SKM-1 treated with dmso at 0.1 percent for 144 hours (cell line): ENCODE data around the gene BMAL1.
"Not testable (repeated sequence)": the region's sequence is repeated elsewhere in the genome, so short reads cannot be mapped to it uniquely, and the experiment has no call there.

Experiments
- DNase-seq: peaks from one replicate; lab custom pipeline; 2025; ENCODE audit not compliant: unreplicated experiment; lab: John Stamatoyannopoulos, UW

Gene BMAL1

DNA sequence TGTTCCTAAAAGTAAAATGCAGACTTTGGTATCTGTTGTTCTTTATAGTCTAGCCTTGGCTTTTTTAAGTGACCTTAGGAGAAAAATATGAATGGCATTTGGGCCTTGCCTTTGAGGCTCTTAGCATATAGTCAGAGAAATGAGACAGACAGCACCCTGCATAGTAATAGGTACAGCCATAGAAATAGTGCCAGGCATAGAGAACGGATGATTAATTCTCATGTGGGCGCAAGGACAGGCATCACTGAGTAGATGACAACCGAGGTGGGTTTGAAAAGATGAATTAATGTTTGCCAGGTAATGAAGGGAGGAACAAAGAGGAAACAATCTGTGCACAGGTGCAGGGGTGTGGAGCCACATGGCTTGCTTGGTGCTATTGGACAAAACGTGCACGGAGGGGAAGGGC, 90.5 kb downstream of the BMAL1 start:
- DNase-seq = no peak

DNA sequence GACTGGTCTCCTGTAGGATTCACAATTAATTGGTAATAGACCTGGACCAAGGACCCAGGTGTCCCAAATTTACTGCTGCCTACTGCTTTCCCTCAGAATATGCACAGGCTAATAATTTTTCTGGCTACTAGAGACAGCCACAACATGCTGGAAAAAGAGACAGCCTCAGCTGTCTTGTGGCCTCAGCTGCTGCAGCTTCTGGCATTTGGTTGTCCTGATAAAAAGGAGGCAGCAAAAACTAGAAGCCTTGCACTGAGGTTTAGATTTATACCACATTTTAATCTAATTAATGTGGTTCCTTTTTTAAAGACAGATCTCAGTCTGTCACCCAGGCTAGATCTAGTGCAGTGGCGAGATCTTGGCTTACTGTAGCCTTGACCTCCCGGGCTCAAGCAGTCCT, 95.6 kb downstream of the BMAL1 start:
- no peak for DNase-seq

DNA sequence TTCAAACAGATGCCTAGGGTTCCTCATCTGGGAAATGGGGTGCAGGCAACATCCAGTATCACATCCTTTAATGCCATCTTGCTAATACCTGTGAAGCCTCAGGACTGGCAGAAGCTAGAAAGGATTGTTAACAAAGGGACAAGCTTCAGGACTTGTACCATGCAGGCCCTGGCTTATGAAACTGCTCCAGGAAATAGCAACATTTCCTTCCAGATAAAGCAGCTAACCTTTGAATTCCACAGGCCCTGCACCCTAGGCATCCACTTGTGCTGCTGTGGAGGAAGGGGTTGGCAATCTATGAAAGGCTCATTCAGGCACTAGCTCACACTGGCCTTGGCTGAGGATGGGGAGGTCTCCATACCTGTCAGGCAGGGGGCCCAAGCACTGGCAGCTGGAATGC, 98.2 kb downstream of the BMAL1 start:
- no peak for DNase-seq

DNA sequence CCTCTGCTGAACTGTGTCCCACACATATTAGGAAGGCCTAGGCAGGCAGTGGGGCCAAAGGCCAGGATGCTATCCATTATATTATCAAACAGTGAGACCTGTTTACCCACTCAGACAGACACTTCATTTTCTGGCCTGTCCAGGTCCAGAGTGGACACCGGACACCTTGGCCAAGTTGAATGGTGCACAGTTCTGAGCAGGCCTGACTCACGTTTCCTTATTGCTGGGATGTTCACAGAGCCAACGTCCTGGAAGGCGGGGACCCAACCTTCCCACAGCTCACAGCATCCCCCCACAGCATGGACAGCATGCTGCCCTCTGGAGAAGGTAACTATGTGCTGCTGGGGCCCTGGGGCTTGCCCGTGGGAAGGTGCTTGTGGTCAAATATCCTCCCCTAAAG, 98.8 kb downstream of the BMAL1 start:
- no peak for DNase-seq

DNA sequence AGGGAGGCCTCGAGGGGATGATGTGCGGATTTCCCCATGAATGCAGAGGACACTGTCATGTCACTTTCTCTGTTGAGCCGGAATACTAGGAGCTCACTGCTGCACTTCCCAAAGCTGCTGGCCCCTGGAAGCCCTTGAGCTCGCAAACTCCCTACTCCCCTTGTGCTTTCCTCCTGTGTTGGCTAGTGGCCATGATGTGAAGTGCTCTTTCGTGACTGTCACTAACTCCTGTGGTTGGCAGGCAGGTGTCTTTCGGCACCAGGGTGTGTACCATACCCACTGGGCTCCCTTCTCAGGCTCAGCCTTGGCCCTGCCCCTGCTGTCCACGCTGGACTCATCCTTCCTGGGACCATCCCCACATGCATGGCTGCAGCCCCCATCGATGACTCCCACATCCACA, 99.2 kb downstream of the BMAL1 start:
- DNase-seq = peak; percentile 0

DNA sequence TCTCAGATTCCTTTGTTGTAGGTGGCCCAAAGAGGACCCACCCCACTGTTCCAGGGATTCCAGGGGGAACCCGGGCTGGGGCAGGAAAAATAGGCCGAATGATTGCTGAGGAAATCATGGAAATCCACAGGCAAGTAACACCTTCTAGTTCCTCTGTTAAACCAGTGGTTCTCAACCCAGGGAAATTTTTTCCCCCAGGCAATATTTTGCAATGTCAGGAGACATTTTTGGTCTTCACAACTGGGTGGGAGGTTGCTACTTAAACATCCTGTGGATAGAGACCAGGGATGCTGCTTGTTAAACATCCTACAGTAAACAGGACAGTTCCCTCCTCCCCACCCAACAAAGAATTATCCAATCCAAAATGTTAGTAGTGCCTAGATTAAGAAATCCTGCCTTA, 100.7 kb downstream of the BMAL1 start:
- DNase-seq = no peak

DNA sequence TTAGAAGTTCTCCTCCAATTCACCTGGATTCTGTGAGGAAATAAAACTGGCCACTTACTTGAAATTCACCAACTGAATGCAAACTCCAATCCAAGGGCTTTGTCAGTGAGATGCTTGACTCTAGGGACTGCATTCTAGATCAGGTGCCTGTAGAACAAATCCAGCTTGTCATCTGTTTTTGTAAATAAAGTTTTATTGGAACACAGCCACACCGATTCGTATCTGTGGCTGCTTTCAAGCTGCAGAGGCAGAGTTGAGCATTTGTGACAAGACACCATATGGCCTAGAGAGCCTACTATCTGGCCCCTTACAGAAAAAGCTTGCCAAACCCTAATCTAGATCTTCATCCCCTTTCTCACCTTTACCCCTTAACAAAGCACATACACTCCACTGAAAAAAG, 103.1 kb downstream of the BMAL1 start:
- no peak for DNase-seq

DNA sequence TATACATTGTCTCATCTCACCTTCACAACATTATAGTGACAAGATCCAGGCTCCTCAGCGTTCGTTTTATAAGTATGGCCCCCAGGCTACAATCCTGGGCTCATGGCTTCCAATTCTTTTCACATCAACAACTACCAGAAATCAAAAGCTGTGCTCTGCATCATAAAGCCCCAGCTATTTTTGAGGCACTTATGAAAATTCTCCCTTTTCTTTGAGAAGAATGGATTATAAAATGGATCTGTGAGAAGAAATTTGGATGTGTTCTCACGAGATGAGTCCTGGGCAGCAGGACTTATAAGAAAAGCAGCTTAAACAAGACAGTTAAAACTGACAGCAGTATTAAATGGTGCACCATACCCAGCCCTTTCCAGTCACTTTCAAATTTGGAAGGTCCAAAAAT, 105.2 kb downstream of the BMAL1 start:
- no peak for DNase-seq

DNA sequence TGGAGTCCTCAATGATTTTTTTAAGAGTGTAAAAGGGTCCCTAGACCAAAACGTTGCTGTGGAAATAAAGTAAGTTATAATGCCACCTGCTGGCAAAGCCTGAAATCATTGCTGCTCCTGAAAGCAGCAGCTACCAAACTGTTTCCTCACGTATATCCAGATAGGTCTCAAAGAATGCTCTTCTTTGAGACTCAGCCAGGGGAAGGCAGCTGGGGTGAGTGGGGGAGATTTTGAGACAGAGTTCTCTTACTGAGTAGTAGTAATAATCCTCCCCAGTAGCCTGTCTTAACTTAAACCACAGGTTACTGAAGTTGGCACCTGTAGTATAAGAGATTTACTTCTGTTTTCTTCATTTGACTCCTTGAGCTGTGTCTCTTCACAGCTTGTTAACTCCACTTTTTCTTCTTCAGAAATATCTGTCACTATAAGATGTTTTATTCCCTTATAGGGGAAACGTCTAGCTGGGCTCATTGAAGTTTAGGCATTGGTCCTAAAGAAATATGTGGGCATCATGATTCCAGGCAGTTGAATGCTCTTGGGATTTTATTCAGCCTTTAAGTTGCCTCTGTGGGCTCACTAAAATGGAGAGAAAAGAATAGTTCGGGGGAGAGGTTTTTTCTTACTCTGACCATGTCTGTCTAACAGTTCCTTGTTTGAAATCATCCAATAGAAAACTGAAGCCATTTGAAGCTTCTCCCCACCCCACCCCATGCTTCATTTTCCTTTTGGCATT, 107.5 kb downstream of the BMAL1 start:
- peak; percentile 21 for DNase-seq

DNA sequence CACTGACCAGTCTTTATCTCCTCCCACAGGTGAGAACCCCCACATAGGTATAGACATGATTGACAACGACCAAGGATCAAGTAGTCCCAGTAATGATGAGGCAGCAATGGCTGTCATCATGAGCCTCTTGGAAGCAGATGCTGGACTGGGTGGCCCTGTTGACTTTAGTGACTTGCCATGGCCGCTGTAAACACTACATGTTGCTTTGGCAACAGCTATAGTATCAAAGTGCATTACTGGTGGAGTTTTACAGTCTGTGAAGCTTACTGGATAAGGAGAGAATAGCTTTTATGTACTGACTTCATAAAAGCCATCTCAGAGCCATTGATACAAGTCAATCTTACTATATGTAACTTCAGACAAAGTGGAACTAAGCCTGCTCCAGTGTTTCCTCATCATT, 109.0 kb downstream of the BMAL1 start:
- no peak for DNase-seq

DNA sequence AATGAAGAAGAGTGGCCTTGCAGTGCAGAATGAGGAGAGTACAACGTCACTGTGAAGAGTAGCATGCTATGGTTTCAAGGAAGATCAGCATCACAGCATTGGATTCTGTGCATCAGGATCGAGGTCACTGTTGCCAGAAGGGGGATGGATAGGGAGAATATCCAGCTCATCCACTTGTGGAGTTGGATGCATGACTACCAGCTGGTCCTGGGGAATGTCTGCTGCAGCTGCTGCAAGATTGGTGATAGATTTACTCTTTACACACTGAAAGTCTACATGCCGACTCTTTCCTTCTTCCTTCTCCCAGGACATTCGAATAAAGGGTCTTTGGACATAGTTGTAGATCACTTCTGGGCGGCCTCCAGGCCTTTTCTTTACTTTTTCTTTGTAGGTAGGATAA, 111.2 kb downstream of the BMAL1 start:
- DNase-seq = no peak

DNA sequence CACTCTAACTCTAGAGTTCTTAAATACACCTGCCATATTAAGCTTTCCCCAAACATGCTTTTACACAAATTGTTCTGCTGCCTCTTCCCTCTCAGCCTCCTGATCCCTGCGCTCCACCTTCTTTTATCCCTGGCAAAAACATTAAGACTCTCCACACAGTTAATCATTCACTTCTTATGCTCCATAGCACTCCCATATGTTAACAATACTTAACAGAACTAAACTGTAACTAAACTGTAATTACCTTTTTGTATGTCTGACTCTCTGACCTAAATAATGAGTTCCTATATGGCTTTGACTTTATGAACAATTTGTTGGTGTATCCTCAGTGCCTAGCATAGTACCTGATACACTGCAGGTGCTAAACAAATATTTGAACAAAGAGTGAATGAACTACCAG, 113.6 kb downstream of the BMAL1 start:
- no peak for DNase-seq

DNA sequence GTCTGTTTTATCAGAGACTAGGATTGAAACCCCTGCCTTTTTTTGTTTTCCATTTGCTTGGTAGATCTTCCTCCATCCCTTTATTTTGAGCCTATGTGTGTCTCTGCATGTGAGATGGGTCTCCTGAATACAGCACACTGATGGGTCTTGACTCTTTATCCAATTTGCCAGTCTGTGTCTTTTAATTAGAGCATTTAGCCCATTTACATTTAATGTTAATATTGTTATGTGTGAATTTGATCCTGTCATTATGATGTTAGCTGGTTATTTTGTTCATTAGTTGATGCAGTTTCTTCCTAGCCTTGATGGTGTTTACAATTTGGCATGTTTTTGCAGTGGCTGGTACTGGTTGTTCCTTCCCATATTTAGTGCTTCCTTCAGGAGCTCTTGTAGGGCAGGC, 120.7 kb downstream of the BMAL1 start:
- DNase-seq = not testable (repeated sequence)

DNA sequence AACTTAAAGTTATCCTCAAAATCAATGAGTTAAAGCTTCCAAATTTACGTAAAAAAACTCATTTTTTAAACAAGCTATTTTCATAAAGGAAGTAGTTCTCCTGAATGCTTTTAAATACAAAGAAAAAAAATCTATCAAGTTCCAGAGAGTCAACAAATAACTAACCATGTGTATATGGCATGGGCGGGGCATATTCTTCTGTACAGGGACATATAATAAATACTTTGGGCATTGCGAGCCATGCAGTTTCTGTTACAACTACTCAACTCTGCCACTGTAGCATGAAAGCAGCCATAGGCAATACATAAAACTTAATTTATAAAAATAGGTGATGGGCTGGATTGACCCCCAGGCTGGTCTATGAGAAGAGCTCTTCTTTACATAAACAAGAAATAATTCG, 127.6 kb downstream of the BMAL1 start:
- DNase-seq = no peak

DNA sequence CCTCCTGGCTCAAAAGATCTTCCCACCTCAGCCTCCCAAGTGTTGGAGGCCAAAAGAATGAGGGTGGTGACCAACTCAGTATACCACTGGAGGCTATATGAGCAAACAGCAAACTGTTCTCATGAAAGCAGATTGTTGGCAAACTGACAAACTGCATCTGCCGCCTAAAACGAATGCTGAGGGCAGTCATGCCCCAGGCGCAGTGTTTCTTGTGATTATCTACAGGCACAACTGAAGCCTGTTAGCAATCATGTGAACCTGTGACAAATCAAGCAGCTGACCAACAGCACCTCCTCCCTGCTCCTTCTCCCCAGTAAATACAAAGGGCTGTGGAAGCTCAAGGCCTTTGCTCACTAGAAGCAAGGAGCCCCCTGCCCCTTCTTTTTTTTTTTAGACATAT, 137.6 kb downstream of the BMAL1 start:
- no peak for DNase-seq

DNA sequence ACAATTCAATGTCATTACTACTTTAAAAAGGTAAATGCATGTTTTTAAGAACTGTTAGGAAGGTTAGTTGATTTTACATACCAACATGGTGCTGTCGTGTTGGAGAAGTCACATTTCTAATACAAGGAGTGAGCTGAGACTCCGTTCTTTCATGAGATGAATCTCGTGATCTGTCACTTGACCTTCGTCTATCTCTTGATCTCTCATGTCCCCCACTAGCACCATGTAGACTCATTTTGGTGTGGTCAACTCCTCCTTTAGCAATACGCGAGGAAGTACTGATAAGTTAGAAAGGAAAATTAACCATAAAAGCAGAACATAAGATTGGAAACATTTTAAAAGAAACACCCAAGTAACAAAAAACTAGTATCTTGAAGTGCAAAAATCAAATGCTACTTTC, 144.0 kb downstream of the BMAL1 start:
- no peak for DNase-seq

DNA sequence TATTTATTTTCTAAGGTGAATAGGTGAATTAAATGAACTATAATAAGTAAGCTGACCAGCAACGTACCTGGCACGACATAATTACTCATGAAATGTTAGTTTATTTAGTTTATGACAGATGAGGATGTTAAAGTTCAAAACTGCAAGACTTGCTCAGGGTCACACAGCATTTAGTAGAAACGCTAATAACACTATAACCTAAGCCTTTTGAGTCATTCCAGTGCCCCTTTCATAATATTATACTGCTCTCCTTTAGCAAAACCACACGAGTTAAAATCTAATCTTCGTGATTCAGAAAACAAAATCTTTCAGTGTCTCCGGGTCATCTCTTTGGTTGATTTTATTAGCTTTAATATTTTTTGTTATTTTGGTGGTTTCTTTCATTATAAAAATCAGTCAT, 145.8 kb downstream of the BMAL1 start:
- DNase-seq = no peak

DNA sequence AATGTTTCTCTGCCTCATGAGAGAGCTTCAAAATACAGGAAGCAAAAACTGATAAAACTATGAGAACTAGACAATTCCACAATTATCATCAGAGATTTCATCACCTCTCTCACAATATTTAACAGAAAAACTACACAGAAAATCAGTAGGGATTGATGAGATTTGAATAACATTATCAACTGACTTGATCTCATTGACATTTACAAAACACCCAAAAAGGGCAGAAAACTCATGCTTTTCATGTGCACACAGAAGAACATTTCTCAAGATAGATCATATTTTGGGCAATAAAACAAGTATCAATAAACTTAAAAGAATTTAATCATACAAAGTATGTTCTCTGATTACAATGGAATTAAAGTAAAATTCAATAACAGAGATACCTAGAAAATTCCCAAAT, 149.8 kb downstream of the BMAL1 start:
- DNase-seq = no peak

DNA sequence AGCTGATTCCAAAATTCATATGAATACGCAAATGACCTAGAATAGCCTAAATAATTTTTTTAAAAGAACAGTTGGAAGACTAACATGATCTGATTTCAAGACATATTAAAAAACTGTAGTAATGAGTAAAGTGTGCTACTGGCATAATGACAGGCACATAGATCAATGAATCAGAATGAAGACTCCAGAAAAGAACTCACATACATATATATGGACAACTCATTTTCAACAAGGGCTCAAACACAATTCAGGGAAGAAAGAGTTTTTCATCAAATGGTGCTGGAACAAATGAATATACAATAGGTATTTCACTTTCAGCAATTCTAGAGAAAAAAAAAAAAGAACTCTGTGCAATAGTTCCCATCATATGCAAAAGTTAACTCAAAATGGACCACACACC, 151.7 kb downstream of the BMAL1 start:
- DNase-seq = no peak

DNA sequence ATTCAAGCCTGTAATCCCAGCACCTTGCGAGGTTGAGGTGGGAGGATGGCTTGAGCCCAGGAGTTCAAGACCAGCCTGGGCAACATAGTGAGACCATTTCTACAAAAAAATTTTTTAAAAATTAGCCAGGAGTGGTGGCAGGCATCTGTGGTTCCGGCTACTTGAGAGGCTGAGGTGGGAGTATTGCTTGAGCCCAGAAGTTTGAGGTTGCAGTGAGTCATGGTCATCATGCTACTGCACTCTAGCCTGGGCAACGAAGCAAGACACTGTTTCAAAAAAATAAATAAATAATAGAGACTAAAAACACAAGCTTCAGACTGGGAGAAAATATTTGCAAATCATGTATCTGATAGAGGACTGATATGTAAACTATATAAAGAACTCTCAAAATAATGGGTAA, 152.2 kb downstream of the BMAL1 start:
- no peak for DNase-seq

DNA sequence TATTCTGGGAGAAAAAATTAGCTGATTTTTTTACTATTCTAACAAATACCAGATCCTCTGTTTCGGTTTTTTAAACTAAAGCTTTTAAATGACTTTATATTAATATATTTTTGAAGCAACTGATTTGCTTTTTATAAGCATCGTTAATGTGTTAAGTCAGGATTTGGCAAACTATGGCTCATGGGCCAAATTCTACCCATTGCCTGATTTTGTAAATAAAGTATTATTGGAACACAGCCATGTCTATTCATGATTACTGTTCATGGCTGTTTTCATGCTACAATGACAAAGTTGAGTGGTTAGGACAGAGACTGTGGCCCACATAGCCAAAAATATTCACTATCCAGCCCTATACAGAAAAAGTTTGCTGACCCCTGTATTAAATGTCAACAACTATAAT, 155.8 kb downstream of the BMAL1 start:
- DNase-seq = no peak

DNA sequence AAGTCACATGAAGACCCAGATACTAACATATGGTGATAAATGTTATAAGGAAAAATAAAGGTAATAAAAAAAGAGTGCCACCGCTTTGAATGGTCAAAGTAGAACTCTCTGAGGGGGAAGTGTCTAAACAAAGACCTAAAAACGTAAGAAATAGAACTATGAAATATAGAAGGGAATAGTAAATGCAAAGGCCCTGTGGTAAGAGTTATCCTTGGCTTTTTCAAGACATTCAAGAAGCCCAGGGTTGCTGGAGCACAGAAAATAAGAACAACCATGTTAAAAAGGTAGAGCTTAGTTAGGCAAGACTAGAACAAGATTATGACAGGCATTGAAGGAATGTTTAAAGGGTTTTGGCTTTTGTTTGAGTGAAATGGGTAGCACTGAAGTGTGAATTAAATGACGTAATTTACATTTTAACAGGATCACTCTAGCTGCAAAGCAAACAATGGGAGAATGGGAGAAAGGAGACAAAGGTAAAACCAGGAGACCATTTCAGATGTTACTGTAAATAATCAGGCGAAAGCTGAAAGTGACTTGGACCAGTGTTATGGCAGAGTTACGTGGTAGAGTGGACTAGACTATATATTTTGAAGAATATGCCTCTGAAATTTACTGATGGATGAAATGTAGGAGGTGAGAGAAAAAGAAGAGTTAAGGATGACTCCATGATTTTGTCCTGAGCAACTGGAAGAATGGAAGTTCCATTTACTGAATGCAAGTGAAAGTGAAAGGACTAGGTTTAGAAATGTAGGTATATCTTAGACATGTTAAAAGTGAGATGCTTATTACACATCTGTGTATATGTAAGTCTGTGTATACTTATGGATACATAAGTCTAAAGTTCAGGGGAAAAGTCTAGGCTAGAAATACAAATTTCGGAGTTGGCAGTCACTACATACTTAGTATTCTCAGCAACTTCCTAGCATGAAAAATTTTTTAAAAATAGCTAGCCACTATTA, 156.9 kb downstream of the BMAL1 start:
- DNase-seq = no peak
